Amniotic stem cell (primary cell): ENCODE results near the gene NELFA.

Source experiments
- DNase-seq: peaks from one replicate; lab custom pipeline; 2025; lab: John Stamatoyannopoulos, UW

NELFA gene

DNA sequence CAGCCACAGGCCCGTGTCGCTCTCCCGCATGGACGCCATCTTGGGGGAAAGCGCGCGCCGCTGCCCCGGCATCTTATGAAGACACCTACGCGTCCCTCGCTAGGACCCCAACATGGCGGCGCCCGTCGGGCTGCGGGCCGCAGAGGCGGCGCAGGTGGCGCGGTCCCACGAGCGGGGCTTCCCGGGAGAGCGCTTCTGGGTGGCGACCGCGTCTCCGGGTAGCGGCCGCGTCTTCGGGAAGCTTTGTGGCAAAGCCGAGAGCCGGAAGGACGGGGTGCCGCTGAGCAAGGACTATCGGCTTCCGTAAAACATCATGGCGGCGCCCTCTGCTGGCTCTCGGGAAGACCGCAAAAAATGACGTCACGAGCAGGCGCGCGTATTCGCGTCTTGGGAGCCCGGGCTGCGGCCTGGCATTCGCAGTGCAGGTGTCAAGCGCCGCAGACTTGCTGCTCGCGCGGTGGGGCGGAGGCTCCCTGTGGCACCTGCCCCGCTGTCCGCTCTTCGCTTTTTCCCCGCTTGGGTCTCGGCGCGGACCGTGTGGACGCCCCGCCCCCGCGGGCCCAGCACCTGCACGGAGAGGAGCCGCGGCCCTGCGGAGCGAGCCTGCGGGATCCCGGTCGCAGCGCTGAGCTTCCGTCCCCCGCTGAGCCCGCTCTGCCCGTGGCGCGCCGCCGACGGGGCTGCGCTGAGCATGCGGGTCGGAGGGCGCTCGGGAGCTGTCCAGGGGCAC, at the start of gene NELFA:
Gene NELFA (minus strand): TSS at position 54 of the 730 bp plus-strand sequence. CDS start 15 bp downstream, at position 39.
- peak; percentile 85 for DNase-seq

DNA sequence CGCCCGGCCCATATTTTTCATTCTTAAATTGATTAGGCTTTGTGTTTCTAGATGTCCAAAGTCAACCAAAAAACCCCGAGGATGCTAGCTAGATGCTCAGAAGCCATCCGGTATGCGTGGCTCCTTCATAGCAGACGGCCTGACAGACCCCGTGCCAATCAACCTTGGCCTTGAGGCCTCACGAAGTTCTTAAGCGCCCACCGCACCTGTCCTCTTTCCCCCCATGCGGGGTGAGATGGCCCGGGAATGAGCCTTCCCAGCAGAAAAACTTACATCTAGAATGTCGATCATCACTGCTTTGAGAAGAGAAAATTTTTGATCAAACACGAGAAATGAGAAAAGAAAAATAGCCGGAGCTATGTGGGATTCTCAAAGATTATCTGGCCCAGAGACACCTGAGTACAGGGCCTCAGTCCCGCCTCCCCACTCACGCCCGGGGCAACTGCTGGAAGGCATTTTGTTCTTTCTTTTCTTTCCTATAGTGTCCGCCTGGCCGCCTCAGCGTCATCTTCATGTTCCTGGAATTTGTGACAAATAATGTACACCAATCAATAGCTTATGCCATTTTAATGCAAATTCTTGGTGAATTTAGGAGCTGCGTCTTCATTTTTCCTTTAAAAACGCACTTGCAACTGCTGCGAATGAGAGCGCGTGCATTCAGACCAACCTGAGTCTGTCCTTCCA, 48.8 kb upstream of the NELFA start:
- no peak for DNase-seq

DNA sequence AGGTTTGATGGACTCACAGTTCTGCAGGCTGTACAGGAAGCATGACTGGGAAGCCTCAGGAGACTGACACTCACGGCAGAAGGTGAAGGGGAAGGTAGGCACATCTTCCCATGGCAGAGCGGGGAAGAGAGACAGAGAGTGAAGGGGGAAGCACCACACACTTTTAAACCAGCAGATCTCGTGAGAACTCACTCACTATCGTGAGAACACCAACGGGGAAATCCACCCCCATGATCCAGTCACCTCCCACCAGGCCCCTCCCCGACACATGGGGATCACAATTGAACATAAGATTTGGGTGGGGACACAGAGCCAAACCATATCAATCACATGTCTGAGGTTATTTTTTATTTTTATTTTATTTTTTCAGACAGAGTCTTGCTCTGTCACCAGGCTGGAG, 45.4 kb upstream of the NELFA start:
- no peak for DNase-seq

DNA sequence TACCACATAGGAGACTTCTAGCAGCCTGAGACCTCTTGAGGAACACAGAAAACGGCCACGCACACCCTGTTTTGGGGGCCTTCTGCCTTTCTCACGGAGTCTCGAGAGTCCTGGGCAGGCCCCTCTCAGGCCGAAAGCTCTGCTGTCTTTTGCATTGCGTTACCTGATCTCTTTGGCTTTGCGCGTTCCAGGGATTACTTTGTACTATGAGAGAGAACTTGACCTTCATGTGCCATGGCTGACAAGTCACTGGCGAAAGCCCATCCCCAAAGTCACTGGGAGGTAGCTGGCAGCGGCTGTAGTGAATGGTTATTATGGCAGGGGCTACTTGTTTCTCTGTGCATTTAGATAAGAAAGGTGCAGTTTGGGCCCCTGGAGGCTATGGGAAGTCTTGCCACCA, 42.3 kb upstream of the NELFA start:
- no peak for DNase-seq

DNA sequence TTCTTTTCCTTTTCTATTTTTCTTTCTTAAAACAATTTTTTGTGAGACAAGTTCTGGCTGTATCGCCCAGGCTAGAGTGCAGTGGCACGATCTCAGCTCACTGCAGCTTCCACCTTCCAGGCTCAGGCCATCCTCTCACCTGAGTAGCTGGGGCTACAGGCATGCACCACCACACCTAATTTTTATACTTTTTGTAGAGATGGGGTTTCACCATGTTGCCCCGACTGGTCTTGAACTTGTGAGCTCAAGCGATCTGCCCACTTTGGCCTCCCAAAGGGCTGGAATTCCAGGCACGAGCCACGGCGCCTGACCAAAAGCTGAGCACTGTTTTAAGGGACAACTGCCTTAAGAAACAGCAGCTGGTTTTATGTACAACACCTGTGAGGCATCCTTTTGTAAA, 41.0 kb upstream of the NELFA start:
- no peak for DNase-seq

DNA sequence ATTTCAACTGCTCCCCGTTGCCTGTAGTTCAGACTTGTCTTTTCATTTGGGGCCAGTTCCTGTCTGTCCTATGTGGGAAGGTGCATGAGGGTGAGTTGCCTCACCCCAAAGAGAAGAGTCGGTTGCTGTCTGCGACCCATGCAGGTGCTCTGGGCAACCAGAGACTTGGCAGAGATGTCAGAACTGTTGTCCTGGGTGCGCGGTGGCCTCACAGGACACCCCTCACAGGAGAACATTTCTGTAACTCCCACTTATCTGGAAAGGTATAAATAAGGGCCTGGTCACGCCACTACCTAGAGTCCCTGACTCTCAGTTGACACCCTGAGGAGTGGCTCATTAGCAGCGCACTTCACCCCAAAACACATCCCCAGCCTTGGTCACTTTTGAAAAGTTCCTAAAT, 40.6 kb upstream of the NELFA start:
- no peak for DNase-seq

DNA sequence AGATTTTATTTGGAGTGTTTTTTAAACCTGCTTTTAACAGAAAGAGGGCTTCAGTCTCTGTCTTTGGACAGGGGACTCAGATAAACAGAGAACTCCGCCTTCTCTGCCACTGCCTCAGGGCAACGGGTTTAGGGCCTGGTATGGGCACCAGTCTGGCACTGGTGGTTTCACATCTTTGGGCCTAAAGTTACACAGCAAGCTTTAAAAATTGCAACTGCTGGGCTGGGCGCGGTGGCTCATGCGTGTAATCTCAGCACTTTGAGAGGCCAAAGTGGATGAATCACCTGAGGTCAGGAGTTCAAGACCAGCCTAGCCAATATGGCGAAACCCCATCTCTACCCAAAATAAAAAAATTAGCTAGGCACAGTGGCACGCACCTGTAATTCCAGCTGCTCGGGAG, 40.1 kb upstream of the NELFA start:
- no peak for DNase-seq

DNA sequence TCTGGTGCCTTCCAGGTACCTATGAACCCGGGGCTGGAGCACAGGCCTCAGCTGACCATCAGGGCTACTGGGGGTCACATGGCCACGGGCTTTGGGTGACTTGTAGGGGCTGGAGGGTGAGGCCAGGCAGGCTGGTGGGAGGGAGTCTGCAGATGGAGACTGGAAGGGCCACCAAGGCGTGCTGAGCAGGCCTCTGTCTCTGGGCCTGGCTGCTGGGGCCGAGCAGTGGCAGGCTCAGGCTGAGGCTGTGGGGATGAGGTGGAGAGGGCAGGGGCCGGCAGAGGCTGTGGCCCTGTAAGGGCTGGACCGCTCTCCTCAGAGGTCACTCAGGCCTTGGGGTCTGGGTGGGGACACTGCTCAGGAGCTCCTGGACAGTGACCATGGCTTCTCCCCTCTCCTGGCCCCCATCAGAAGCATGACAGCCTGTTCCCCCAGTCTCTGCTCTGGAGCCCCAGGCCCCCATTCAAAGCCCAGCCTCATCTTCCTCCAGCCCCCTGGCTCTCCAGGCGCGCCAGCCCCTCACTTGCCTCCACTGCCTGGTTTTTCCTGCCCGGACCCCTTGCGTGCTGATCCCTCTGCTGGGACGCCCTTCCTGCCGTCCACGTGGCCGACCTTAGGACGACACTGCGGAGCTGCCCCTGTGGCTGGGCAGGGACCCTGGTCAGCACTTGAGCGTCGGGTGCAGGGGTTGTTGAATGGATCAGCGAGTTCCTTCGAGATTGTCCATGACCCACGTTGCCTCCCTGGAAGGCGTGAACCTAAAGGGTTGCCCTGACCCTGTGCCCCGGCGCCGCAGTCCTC, 39.2 kb upstream of the NELFA start:
- DNase-seq = no peak

DNA sequence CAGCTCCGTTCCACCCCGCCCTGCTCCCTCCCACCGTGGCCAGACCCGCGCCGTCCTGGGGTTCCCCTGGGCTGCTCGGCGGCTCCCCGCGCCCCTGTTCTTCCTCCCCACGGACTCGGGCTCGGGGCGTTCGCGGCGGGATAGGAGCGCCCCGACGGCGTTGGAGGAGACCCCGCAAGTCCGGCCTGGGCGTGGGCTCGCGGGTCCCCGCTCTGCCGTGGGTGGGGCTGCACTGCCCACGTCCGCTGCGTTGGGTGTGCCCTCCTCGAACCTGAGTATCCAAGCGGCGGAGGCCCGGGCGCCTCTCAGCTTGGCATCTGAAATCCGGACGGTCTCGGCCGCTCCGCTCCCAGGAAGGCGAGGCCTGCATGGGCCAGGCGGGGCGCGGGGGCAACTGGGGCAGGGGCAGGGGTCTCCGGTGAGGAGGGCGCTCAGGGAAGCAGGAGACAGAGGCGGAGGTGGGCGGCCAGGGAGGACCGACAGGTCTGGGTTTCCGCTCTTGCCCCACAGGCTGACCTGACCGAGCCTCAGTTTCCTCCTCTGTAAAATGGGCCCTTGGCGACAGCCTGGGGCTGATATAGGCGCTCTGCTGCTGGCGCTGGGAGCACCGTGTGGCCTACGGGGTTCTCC, 38.4 kb upstream of the NELFA start:
- no peak for DNase-seq

DNA sequence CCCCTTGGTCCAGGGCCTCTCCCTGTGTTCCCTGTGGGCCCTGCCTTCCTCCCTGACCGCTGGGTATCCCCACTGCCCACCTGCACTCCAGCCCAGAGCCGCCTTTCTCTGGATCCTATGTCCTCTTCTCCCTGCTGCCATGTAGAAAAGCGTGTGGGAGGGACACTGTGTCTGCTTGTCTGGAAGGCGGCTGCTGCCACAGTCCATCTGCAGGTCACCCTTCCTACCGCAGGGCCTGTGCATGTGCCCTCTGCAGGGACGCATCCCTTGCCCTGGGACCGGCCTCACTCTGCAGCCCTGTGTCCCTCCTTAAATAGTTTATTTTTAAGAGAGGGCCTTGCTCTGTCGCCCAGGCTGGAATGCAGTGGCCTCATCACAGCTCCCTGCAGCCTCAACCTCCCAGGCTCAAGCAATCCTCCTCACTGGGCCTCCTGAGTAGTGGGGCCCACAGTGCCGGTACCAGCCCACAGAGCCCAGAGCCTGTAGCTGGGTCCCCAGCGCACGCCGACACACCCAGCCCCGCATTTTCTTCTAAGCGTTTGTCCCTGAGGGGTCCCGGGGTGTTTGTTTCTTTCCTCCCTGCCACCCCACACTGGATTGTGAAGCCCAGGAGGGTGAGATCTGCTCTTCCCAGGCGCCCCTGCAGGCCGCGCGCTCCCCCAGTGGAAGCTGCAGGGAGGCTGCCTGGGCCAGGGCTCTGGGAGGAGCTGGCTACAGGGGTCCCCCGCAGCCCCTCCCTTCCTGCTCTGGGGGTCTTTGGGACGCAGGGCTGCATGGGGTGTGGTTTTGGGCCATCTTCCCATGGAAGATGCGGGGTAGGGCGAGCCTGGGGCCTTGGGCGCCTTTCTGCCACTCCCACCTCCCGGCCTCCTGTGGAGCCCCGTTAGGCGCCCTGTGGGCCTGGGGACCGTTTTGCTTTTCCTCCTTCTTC, 37.5 kb upstream of the NELFA start:
- DNase-seq = no peak

DNA sequence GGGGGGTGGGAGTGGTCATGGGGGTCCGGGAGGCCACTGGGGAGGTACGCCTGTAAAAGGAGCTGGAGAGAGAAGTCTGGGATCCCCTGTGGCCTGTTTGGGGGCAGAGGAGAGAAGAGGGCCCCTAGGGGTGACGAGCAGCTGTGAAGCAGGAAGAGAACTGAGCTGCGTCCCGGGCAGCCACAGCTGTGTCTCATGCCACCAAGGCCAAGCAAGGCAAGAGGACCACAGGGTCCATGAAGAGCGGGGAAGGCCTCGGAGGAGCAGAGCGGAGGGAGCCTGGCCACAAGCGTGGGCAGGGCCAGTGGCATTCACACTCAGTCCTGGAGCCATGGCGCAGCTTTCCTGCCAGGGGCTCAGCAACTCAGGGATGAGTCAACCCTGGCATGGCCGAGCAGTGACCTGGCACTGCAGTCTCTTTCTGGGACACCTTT, 36.8 kb upstream of the NELFA start:
- no peak for DNase-seq

DNA sequence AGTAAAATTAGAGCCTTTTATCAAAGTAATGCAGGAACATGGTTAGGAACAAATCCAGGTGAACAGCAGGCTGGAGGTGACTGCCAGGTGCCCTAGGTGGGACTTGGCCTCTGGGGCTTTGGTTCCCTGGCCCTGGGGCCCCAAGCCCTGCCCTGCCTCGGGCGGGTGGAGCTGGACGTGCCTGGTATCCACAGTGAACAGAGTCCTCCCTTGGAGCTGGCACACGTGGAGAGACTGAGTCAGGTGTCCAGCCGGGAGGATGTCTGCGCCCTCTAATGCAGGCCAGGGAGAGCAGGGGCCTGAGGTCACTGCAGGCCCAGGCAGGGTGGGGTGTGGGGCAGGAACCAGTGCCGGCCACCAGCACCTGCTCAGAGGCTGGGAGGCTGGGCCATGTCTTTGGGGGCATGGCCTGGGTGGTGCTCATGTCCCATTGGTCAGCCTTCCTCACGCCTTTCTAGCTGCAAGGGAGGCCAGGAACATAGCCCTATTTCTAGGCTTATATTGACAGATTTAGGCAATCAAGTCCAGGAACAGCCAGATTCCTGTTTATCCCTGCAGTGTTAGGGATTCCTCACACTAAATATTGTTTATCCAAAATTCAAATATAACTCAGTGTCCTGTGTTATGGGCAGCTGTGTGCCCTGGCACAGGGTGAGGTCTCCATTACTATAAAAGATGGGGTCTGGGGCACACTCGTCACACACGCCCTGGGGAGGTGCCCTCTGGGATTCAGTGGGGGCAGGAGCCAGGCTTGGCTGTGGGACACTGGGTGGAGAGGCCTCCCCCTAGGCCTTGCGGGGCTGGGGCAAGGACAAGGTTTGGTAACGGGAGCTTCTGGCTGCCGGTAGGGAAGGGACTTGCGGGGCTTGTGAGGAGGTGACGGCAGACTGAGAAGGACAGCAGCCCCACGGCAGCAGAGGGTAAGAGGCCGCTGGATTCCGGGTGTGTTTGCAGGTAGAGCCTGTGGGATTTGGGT, 36.1 kb upstream of the NELFA start:
- no peak for DNase-seq

DNA sequence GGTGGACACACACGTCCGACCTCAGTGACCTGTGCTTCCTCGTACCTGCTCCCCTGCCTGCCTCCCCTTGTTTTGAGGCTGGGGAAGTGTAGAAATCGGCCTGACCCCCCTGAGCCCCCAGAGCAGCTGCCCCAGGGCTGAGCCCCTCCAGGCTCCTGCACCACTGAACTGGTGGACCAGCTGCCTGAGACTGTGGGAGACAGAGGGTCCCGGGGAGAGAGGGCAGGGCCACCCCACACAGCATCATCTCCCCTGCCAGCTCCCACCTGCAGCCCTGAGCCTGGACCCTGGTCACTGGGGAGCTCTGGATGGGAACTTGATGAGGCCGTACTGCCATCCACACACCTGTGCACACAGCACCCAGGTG, 35.3 kb upstream of the NELFA start:
- no peak for DNase-seq

DNA sequence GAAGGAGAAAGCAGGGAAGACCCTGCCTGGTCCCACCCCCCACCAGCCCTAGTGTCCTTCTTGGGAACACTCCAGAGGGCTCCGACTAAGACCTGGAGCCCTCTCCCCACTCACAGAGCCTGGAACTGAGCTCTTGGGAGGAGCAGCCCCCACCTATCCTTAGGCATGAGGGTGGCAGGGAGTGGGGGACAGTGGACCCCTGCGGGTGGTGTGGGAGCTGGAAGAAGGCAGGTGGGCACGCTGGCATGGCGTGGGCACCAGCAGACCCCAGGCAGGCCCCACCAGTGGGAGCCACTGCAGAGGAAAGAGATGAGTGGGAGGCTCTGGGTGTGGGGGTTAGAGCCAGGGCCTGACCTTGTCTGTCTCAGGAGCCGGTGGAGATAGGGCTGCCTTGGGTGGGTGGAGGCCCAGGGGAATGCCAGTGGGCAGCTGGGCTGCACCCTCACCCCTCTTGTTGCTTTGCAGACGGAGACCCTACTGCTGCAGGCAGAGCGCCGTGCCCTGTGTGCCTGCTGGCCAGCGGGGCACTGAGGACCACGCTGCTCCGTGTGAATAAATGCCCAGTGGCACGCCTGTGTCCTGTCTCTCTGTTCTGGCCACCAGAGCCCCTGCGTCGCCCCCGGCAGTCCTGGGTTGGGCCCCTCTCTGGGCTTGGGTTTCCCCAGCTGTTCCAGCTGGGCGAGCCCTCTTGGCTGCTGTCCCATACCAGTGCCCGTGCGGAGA, 34.8 kb upstream of the NELFA start:
- no peak for DNase-seq

DNA sequence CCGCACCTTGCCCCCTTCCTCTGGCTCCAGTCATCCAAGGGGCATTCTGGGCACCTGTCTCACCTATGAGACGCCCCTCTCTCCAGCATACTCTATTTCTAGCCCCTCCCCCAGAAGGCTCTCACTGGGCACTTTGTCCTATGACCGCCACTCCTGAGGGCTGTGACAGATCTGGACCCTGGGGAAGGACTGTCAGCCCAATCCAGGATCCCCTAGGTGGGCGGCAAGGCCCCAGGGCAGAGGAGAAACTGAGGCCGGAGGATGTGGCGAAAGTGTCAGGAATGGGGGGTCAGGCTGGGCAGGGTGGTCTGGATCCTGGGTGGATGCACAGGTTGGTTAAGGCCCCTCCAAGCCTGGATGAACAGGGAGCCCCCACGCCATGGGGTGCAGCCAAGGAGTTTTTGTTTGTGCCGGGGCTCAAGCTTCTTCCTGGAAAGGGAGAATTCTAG, 34.2 kb upstream of the NELFA start:
- no peak for DNase-seq

DNA sequence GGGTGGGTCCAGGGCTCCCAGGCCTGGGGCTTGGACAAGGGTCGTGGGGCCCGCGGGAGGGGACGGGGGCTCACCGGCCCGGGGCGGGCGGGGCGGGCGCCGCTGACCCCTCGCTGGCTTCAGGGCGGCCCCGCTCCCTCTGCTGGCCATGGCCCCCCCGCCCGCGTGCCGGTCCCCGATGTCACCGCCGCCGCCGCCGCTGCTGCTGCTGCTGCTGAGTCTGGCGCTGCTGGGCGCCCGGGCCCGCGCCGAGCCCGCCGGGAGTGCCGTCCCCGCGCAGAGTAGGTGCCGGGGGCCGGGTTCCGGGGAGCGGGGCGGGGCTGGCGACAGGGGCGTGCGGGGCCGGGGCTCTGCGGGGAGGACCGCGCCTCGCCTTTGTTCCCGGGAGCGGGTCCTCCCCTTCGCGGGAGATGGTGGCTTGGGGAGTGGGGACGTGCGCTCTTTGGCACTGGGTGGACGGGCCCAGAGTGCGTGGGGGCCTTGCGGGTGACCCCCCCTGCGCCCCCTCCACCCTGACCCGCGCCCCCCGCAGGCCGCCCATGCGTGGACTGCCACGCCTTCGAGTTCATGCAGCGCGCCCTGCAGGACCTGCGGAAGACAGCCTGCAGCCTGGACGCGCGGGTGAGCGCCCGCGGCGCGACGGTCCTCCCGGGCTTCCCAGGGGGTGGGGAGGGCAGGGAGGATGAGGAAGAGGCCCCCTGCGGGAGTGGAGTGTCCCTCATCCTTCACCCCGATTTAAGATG, 33.6 kb upstream of the NELFA start:
- no peak for DNase-seq

DNA sequence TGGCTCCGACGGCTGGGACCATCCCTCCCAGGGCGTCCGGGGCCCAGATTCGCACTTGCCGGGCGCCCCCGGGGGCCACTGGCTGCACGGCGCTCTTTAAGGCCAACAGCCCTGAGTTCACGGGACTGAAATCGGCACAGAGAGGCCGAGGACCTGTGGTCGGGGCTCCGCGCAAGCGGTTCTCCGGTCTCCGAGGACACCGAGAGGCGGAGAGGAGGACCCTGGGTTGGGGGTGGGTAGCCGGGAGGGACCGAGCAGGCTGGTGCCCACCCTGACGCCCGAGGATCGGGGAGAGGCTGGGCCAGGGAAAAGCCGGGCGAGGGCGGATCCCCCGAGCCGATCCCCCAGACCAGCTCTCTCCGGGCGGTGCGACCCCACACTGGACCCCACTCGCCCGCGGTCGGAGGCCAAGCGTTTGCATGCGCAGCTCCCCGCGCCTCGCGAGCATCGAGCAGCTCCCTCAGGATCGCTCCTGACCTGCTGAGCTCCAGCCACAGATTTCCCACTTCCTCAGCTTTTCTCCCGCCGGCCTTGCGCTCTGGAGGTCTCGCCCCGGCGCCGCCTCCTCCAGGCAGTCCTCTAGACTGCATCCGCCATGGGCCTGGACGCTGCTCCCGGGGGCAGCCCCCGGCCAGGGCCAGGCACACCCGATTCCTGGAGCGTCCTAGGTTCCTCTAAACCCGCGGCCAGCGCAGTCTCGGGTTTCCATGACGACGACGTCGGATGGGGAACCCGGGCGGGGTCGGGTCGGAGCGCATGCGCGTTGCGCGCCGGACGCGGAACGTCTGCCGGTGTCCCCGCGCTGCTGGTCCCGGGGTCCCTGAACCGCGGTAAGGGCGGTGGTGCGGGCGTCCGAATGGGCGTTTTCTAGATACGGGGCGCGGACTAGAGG, 32.7 kb upstream of the NELFA start:
- DNase-seq = peak; percentile 55
